ACC112 (cell line): ENCODE measurements around the gene LMAN1.

Experiments used
- H2AFZ ChIP-seq: fragments of 200-600 bp; sonication (generic); one replicate; pipeline ENCODE4 v1.6.0; 2017; ENCODE audit warnings: antibody characterized with exemption, low read length; ENCODE audit not compliant: unreplicated experiment
- H3K27ac ChIP-seq: fragments of 200-600 bp; sonication (generic); 2 replicates; pipeline ENCODE4 v1.5.1; 2014; ENCODE audit warnings: low read depth, mild to moderate bottlenecking, antibody characterized with exemption, low read length, moderate library complexity
- H3K27me3 ChIP-seq: fragments of 200-600 bp; sonication (generic); 2 replicates; pipeline ENCODE4 v1.6.1; 2014; ENCODE audit warnings: mild to moderate bottlenecking, antibody characterized with exemption, low read length, moderate library complexity, mixed read lengths; ENCODE audit not compliant: insufficient read depth
- H3K36me3 ChIP-seq: fragments of 200-600 bp; sonication (generic); 2 replicates; pipeline ENCODE4 v1.6.1; 2016; ENCODE audit warnings: mild to moderate bottlenecking, antibody characterized with exemption, low read length, moderate library complexity, mixed read lengths; ENCODE audit not compliant: insufficient read depth
- H3K4me1 ChIP-seq: fragments of 200-600 bp; sonication (generic); one replicate; pipeline ENCODE4 v1.6.1; 2016; ENCODE audit warnings: low read length, mixed read lengths; ENCODE audit not compliant: insufficient read depth, unreplicated experiment, control insufficient read depth
- H3K4me3 ChIP-seq: fragments of 200-600 bp; sonication (generic); 2 replicates; pipeline ENCODE4 v1.5.1; 2014; ENCODE audit warnings: mild to moderate bottlenecking, low read depth, low read length
- H3K79me2 ChIP-seq: fragments of 200-600 bp; sonication (generic); one replicate; pipeline ENCODE4 v1.6.0; 2016; ENCODE audit warnings: low read length; ENCODE audit not compliant: control insufficient read depth, unreplicated experiment, insufficient read depth

The LMAN1 gene, protein sequence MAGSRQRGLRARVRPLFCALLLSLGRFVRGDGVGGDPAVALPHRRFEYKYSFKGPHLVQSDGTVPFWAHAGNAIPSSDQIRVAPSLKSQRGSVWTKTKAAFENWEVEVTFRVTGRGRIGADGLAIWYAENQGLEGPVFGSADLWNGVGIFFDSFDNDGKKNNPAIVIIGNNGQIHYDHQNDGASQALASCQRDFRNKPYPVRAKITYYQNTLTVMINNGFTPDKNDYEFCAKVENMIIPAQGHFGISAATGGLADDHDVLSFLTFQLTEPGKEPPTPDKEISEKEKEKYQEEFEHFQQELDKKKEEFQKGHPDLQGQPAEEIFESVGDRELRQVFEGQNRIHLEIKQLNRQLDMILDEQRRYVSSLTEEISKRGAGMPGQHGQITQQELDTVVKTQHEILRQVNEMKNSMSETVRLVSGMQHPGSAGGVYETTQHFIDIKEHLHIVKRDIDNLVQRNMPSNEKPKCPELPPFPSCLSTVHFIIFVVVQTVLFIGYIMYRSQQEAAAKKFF

GRCh38 chr18:59358712-59359575, at the start of gene LMAN1:
Gene LMAN1, minus strand, starts transcription at chr18:59359265. Its CDS starts 21 bp downstream, at chr18:59359244.
- Histone ChIP-seq H3K27ac (peak within 1 kb of the TSS; percentile 87), H3K27me3 (no peaks in the 10 kb centered on the region), H3K79me2 (peaks cover 47% of the 10 kb centered on the region), H2AFZ (peak within 1 kb of the TSS; percentile 86), H3K4me3 (peak within 1 kb of the TSS; percentile 91), H3K36me3 (peaks cover 22% of the 10 kb centered on the region), H3K4me1 (peaks cover 36% of the 10 kb centered on the region)

- no peaks in the 10 kb centered on the region for H3K36me3 ChIP-seq
- H3K79me2 ChIP-seq: no peaks in the 10 kb centered on the region
- no peaks in the 10 kb centered on the region for H3K27me3 ChIP-seq
- no peak overlapping the region for H3K27ac ChIP-seq
- H3K4me1 ChIP-seq: no peaks in the 10 kb centered on the region
- no peak overlapping the region for H2AFZ ChIP-seq
- no peak overlapping the region for H3K4me3 ChIP-seq
Observed at GRCh38 chr18:59402432-59403090, 43.5 kb upstream of the LMAN1 start.

DNA sequence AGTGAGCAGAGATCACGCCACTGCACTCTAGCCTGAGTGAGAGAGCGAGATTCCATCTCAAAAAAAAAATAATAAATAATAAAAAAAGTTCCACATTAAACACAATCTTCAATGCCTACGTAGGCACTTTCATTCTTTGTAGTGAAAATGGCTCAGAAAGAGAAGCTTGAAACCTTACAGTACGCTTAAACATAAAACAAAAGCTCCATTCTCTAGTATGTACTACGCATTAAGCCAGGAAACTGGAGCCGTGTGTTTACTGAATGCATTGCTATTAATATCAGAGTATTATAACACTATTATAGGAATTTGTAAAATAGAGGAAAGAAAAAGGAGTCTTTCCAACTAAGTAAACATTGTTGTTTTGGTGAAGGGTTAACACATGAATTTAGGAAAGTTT, 41.3 kb upstream of the LMAN1 start:
- Histone ChIP-seq H3K4me3 (no peak overlapping the region), H3K4me1 (no peaks in the 10 kb centered on the region), H3K27me3 (no peaks in the 10 kb centered on the region), H2AFZ (no peak overlapping the region), H3K79me2 (no peaks in the 10 kb centered on the region), H3K36me3 (no peaks in the 10 kb centered on the region), H3K27ac (no peak overlapping the region)

DNA sequence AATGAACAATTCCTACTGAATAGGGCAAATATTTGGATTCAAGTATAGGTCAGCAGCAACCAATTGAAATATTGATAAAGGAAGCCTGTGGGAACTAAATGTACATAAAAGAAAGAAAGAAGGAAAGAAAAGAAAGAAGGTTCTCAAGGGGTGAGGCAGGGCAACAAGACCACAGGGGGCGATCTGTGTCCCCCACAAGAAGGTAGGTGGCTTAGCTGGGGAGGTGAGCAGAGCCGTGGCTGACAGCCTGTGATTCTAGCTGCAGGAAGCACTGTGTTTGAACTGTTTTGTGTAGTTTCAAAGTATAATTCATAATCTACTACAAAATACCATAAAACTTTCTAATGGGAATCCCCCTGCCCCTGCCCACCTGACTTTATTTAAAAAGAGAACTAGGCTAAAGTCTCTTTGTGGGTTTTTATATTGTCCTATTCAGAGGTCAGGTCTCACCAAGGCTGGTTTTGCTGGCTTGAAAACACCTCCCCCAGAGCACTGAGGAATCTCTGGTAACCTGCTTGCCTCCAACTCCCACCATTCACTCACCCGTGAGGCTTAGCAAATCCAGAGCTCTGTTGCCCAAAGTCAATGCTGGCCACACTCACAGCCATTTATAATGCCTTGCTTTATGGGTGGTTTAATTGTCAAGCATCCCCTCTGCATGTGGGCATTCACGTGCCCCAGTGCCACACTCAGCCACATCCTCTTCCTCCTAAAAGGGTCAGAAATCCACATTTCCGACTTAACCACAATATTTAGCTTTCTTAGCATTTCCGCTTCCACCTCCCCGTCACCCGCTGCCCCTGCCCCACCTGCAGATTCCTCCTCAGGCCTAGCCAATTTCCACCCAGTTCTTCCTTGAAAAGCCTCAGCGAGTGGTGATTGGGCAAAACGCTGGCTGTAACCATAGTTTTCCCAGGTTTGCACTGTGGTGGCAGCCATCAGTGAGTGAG, 36.4 kb upstream of the LMAN1 start:
- no peaks in the 10 kb centered on the region for H3K79me2 ChIP-seq
- H3K27ac ChIP-seq: no peak overlapping the region
- H3K36me3 ChIP-seq: no peaks in the 10 kb centered on the region
- H2AFZ ChIP-seq: no peak overlapping the region
- no peaks in the 10 kb centered on the region for H3K27me3 ChIP-seq
- H3K4me3 ChIP-seq: no peak overlapping the region
- no peaks in the 10 kb centered on the region for H3K4me1 ChIP-seq

DNA sequence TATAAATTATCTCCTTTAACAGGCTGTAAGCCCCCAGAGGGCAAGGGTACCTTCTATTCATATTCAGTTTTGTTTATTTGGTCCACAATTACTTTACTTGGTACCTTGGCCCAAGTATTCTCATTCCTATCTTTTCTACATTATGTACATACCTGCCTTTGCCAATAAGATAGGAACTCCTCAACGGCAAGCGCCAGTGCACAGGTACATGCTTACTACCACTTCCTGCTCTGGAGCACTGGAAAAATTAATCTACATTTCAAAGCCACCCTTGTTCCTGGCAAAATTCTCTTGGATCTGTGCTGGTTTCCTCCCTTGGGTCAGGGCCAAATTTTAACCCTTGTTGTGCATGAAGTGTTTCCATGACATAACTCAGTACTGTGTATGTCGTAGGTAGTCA, 34.3 kb upstream of the LMAN1 start:
- Histone ChIP-seq H3K27me3 (no peaks in the 10 kb centered on the region), H2AFZ (no peak overlapping the region), H3K27ac (no peak overlapping the region), H3K4me1 (no peaks in the 10 kb centered on the region), H3K79me2 (no peaks in the 10 kb centered on the region), H3K36me3 (no peaks in the 10 kb centered on the region), H3K4me3 (no peak overlapping the region)

DNA sequence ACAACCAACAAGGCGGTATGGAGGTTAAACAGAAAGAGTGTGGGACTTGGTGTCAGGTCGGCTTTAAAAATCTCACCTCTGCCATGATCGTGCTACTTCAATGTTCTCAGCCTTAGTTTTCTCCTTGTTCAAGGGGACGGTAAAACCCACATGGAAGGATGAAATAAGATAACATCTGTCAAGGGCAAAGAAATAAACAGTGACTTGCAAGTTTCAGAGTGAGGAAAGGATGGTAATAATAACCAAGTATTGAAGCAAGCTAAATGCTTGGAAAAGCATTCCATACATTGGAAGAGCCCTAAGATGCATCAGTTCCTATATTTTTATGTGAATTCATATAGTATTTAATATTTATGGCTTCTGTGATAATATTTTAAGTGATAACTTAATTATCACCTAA, 29.8 kb upstream of the LMAN1 start:
- Histone ChIP-seq H3K4me3 (no peak overlapping the region), H3K4me1 (no peaks in the 10 kb centered on the region), H3K79me2 (no peaks in the 10 kb centered on the region), H3K36me3 (no peaks in the 10 kb centered on the region), H3K27ac (no peak overlapping the region), H3K27me3 (no peaks in the 10 kb centered on the region), H2AFZ (no peak overlapping the region)

- no peaks in the 10 kb centered on the region for H3K4me1 ChIP-seq
- no peak overlapping the region for H2AFZ ChIP-seq
- H3K4me3 ChIP-seq: no peak overlapping the region
- H3K27ac ChIP-seq: no peak overlapping the region
- no peaks in the 10 kb centered on the region for H3K36me3 ChIP-seq
- H3K27me3 ChIP-seq: no peaks in the 10 kb centered on the region
- no peaks in the 10 kb centered on the region for H3K79me2 ChIP-seq
Observed at GRCh38 chr18:59387687-59388565, 28.9 kb upstream of the LMAN1 start.

DNA sequence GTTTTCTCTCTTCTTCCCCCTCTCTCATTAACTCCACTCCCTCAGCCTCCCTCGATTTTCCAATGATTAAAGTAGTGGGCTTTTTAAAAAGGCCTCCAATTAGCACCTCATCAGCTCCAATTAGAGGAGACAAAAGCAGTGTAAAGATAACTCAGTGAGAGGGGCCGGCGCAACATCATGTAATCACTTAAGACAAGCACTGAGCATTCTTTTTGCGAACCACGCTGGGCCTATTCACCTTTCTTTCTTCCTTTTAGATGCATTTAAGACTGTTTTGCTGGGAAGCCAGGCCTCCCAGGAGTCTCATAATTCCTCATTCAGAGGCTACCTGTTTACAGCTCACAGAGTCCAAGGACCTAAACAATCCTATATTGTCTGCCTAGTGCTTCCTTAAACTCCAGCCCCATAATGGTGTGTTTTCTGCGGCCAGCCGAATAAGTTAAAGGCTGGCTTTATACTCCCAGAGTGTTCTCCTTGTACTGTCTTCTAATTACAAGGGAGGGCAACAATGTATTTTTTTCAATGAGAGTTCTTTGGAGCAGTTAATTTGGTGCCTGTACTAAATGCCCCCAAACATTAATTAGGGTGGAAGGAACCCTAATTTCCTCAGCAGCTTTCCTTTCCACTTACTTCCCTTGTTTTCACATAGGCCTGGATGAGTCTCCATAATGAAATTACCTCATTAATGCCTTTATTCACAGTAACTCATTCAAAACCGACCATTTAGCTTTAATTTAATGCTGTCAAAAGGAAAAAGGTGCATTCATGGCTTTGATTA, 28.0 kb upstream of the LMAN1 start:
- no peaks in the 10 kb centered on the region for H3K27me3 ChIP-seq
- H3K36me3 ChIP-seq: no peaks in the 10 kb centered on the region
- no peak overlapping the region for H2AFZ ChIP-seq
- H3K4me3 ChIP-seq: no peak overlapping the region
- H3K27ac ChIP-seq: no peak overlapping the region
- no peaks in the 10 kb centered on the region for H3K79me2 ChIP-seq
- H3K4me1 ChIP-seq: no peaks in the 10 kb centered on the region

DNA sequence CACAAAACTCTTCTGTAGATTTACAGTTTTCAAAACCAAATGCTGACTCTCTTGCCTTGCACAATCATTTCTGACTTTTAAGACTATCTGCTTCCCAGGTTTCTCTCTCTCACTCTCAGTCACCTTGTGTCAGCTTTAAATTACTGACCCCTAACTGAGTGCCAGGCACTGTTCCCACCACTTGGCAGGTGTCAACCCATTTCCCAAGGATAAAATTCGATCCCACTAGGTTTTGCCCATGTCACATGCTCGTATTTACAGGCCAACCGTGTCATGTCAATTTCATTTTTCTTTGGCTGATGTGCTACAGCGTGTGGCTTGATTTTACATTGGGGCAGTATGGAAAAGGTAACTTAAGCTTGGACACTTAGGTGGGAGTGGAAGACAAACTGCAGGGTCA, 26.1 kb upstream of the LMAN1 start:
- H3K27ac ChIP-seq: no peak overlapping the region
- H3K79me2 ChIP-seq: no peaks in the 10 kb centered on the region
- H3K27me3 ChIP-seq: no peaks in the 10 kb centered on the region
- no peaks in the 10 kb centered on the region for H3K36me3 ChIP-seq
- H3K4me3 ChIP-seq: no peak overlapping the region
- H2AFZ ChIP-seq: no peak overlapping the region
- no peaks in the 10 kb centered on the region for H3K4me1 ChIP-seq
